Measurements from ENCODE around the gene XBP1. TPM values are rescaled to one million over a fixed set of nuclear protein-coding genes. Genes with fewer than 3 reads are reported as not detected.

The XBP1 gene
- total and polyA plus RNA-seq, 4 donors = 303 to 705 (median 605) TPM

GRCh38 chr22:28772633-28773460 is 27.5 kb downstream of the XBP1 start, which contains the start of gene CCDC117:
Gene CCDC117 (plus strand): TSS chr22:28772695. CDS start chr22:28772850, 155 bp downstream.
- peaks cover 2 to 20% (median 7%) of the 10 kb centered on the region in 4 donors for H3K4me1 ChIP-seq (ENCODE audit: control insufficient read depth in 4 of 4, insufficient read depth in 4 of 4, low read length in 3 of 4)

More at GRCh38 chr22:28772633-28773460, 27.5 kb downstream of the XBP1 start, which contains the start of gene CCDC117:
- peak within 1 kb of the TSS; percentile 83 to 97 (median 85) for H3K4me3 ChIP-seq (ENCODE audit: low read depth in 1 of 3, low read length in 3 of 3)
- H3K9me3 ChIP-seq (ENCODE audit: control insufficient read depth in 4 of 4, low read length in 3 of 4) = no peaks in the 10 kb centered on the region
- no peak for TF ChIP-seq RXRA (IDR thresholded peaks at IDR 0.05)
- peak; percentile 34 for TF ChIP-seq CTCF (IDR thresholded peaks at IDR 0.05; ENCODE audit: low read depth, low read length, missing input control)
- TF ChIP-seq ZBTB33 (IDR thresholded peaks at IDR 0.05) = peak; percentile 65
- peak; percentile 29 for TF ChIP-seq SP1 (IDR thresholded peaks at IDR 0.05)
- no peak for TF ChIP-seq EGR1 (IDR thresholded peaks at IDR 0.05; ENCODE audit: low read depth in 2 of 2)
- TF ChIP-seq ATF3 (IDR thresholded peaks at IDR 0.05) = no peak
- TF ChIP-seq TAF1 (conservative IDR thresholded peaks at IDR 0.05) = no peak
- no peak for TF ChIP-seq FOXA1 (IDR thresholded peaks at IDR 0.05)
- no peak for TF ChIP-seq HNF4A (conservative IDR thresholded peaks at IDR 0.05)
- TF ChIP-seq MAX (IDR thresholded peaks at IDR 0.05) = peak; percentile 55
- peak in 1 of 2 donors; percentile 42 for TF ChIP-seq RAD21 (IDR thresholded peaks at IDR 0.05)
- peak in 1 of 2 donors; percentile 61 for TF ChIP-seq GABPA (IDR thresholded peaks at IDR 0.05 in 1 of 2, conservative IDR thresholded peaks at IDR 0.05 in 1 of 2)
- no peak for TF ChIP-seq YY1 (IDR thresholded peaks at IDR 0.05)
- TF ChIP-seq JUND (IDR thresholded peaks at IDR 0.05) = no peak
- TF ChIP-seq REST (IDR thresholded peaks at IDR 0.05) = no peak
- DNase-seq (ENCODE audit: low spot score) = peak; percentile 96
- WGBS = under 1% methylated on average over 92 of the region's 92 CpGs
- H3K9ac ChIP-seq (ENCODE audit: low read depth in 1 of 2, low read length in 2 of 2) = peak within 1 kb of the TSS; percentile 84 to 94
- peaks cover 2 to 12% (median 4%) of the 10 kb centered on the region in 4 donors for H3K36me3 ChIP-seq (ENCODE audit: control insufficient read depth in 4 of 4, insufficient read depth in 3 of 4, low read depth in 1 of 4, low read length in 3 of 4)
- H3K27ac ChIP-seq (ENCODE audit: low read depth in 1 of 2, low read length in 2 of 2) = peak within 1 kb of the TSS; percentile 90 to 100
- no peaks in the 10 kb centered on the region for H3K27me3 ChIP-seq (ENCODE audit: control insufficient read depth in 4 of 4, insufficient read depth in 4 of 4, low read length in 3 of 4)
